ENCODE measurements around the gene NTMT1.

DNA sequence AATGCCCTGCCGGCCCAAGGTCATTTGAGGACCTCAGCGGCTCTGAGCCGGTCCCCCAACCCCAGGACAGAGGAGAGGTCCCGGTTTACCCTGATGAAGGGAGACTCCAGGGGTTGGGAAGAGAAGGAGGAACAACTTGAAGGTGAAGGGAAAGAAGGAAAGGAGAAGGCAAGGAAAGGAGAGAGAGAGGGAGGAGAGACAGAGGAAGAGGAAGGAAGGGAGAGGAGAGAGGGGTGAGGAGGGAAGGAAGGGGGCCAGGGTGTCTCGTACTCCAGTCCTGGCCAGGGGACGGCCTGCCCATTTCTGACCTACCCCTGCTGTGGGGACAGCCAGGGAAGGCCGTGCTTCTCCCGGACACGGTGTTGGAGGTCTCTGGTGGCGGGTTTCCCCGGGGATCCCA, 41.4 kb downstream of the NTMT1 start:
- TF ChIP-seq TAF1 (IDR thresholded peaks at IDR 0.05; ENCODE audit: low read depth, low read length) = no peak
- TF ChIP-seq POLR2A (IDR thresholded peaks at IDR 0.05; ENCODE audit: low read depth, low read length) = no peak
- TF ChIP-seq POLR2AphosphoS5 (IDR thresholded peaks at IDR 0.05; ENCODE audit: low read depth, low read length) = no peak
- TF ChIP-seq SPI1 (IDR thresholded peaks at IDR 0.05; ENCODE audit: low read depth, low read length) = no peak
- no peak for TF ChIP-seq PAX5 (IDR thresholded peaks at IDR 0.05; ENCODE audit: insufficient read depth, low read length, severe bottlenecking)
